Thyroid gland (tissue), 4 donors: ENCODE results near the gene EDEM1. TPM values are rescaled to one million over a fixed set of nuclear protein-coding genes. Genes with fewer than 3 reads are reported as not detected.

ENCODE experiments used
- DNase-seq, 2 donors: peaks; one replicate each; pipeline ENCODE4 v3.0.0-alpha.2; 2019
- H3K27ac ChIP-seq, 3 donors: fragments of 200-600 bp; sonication (generic); 1 replicate in 2 of 3; 2 replicates in 1 of 3; pipeline ENCODE4 v1.5.1; 2016 to 2019; ENCODE audit warnings: mild to moderate bottlenecking in 1 of 3, moderate library complexity in 1 of 3
- H3K27me3 ChIP-seq: fragments of 200-600 bp; sonication (generic); one replicate; pipeline ENCODE4 v1.5.1; 2019
- H3K36me3 ChIP-seq, 2 donors: fragments of 200-600 bp; sonication (generic); one replicate each; pipeline ENCODE4 v1.5.1; 2016 to 2019
- H3K4me1 ChIP-seq, 2 donors: fragments of 200-600 bp; sonication (generic); one replicate each; pipeline ENCODE4 v1.5.1; 2017 to 2019
- H3K4me3 ChIP-seq, 3 donors: fragments of 200-600 bp; sonication (generic); replicated peaks in 1 of 3; 1 replicate in 2 of 3; 2 replicates in 1 of 3; pipeline ENCODE4 v1.5.1; 2016; ENCODE audit warnings: mild to moderate bottlenecking in 1 of 3
- H3K9me3 ChIP-seq: fragments of 200-600 bp; sonication (generic); one replicate; pipeline ENCODE4 v1.5.1; 2017
- POLR2A ChIP-seq, 2 donors: fragments of 450-650 bp; IDR thresholded peaks; one replicate each; pipeline ENCODE4 v1.6.1; 2017; ENCODE audit warnings: antibody characterized with exemption in 2 of 2, mild to moderate bottlenecking in 2 of 2, moderate library complexity in 1 of 2
- WGBS, 2 donors: methylation state at CpG; one replicate each; pipeline ENCODE4 v1.1.5; 2017; 5-methylcytosine and 5-hydroxymethylcytosine counted together
- intact Hi-C: fragments of 100-400 bp; cut with DNase I; formaldehyde crosslinking; loops from one replicate; pipeline ENCODE4 v1.15.1; 2023
- total RNA-seq, 4 donors: library from RNA; depleted of rRNA; stranded (reverse); fragments of >200 nt; gene quantifications; one replicate each; pipeline ENCODE4 v1.2.3, GENCODE V29; 2016
- TF ChIP-seq, protein P1 (sequence below), 6 experiments: fragments of 200-600 bp in 3 of 6; fragments of 450-650 bp in 3 of 6; sonication (generic) in 3 of 6; IDR thresholded peaks; one replicate each; pipeline ENCODE4 v1.5.1; 2016 to 2019; ENCODE audit warnings: antibody characterized with exemption in 6 of 6, mild to moderate bottlenecking in 2 of 6, inconsistent platforms in 1 of 6, moderate library complexity in 1 of 6

Gene EDEM1
- total RNA-seq, 4 donors from 2014 or later, result 26.1 to 58.4 (median 43.0) TPM

DNA sequence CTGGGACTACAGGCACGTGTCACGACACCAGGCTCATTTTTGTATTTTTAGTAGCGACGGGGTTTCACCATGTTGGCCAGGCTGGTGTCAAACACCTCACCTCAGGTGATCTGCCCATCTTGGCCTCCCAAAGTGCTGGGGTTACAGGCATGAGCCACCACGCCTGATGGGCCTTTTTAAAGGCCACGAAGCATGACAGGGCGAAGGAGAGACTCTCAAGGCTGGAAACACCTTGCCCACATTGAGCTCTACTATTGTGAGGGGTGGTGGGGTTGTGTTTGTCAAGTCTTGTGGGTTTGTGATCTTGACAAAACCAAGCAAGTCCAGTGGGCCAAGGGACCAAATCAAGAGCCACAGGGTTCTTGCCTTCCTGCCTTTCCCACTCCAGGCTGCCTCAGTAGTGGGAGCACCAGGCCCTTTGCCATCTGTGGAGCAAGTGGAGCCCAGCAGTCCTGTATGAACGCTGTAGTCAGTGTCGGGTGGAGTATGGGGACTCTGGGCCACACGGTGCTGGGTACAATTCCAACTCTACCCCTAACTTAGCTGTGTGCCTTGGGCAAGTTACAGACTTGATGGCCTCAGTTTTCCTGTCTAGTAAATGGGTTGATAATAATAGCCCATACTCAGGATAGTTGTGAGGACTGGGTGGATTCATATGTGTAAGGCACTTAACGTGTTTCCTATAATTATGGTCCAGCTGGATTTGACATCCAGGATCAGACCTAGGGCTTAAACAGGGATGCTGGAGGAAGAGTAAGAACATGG lies 33.3 kb downstream of the EDEM1 start:
- Histone ChIP-seq H3K27ac (no peak overlapping the region), H3K4me3 (no peak overlapping the region), H3K27me3 (no peaks in the 10 kb centered on the region), H3K9me3 (no peaks in the 10 kb centered on the region), H3K4me1 (peaks cover 0 to 7% of the 10 kb centered on the region in 2 donors), H3K36me3 (peaks cover 12 to 18% of the 10 kb centered on the region in 2 donors)
- TF ChIP-seq, protein P1, sequence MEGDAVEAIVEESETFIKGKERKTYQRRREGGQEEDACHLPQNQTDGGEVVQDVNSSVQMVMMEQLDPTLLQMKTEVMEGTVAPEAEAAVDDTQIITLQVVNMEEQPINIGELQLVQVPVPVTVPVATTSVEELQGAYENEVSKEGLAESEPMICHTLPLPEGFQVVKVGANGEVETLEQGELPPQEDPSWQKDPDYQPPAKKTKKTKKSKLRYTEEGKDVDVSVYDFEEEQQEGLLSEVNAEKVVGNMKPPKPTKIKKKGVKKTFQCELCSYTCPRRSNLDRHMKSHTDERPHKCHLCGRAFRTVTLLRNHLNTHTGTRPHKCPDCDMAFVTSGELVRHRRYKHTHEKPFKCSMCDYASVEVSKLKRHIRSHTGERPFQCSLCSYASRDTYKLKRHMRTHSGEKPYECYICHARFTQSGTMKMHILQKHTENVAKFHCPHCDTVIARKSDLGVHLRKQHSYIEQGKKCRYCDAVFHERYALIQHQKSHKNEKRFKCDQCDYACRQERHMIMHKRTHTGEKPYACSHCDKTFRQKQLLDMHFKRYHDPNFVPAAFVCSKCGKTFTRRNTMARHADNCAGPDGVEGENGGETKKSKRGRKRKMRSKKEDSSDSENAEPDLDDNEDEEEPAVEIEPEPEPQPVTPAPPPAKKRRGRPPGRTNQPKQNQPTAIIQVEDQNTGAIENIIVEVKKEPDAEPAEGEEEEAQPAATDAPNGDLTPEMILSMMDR (IDR thresholded peaks at IDR 0.05), result no peak
- DNase-seq, result no peak
- WGBS, 2 donors, result 76 to 97% methylated on average over 6 to 7 of the region's 11 CpGs
- intact Hi-C loops, result no loop called here

DNA sequence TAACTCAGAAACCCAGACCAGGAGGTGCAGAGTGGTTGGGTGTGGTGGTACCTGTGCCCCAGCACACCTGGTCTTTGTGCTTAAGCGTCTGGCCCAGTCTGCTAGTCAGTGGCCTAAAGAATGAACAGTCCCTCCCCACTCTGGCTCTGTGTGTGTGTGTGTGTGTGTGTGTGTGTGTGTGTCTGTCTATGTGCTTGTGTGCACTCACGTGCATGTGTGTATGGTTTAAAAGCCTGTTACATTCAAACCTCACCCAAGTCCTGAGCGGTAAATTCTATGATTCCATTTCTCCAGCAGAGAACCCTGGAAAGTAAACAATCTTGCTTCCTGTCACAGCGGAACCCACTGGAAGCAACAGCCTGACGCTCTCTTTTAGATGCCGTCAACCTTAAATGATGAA lies 34.2 kb downstream of the EDEM1 start:
- TF ChIP-seq, protein P1 (IDR thresholded peaks at IDR 0.05), result no peak
- no peak for TF ChIP-seq POLR2A (IDR thresholded peaks at IDR 0.05)
- DNase-seq, result no peak
- H3K4me1 ChIP-seq, result peaks cover 0 to 7% of the 10 kb centered on the region in 2 donors
- no peaks in the 10 kb centered on the region for H3K9me3 ChIP-seq
- H3K27me3 ChIP-seq, result no peaks in the 10 kb centered on the region
- H3K36me3 ChIP-seq, result peaks cover 6 to 10% of the 10 kb centered on the region in 2 donors
- WGBS, 2 donors, result 57 to 62% methylated on average over 6 of the region's 6 CpGs
- no peak overlapping the region for H3K4me3 ChIP-seq
- intact Hi-C loops, result no loop called here
- H3K27ac ChIP-seq, result no peak overlapping the region

DNA sequence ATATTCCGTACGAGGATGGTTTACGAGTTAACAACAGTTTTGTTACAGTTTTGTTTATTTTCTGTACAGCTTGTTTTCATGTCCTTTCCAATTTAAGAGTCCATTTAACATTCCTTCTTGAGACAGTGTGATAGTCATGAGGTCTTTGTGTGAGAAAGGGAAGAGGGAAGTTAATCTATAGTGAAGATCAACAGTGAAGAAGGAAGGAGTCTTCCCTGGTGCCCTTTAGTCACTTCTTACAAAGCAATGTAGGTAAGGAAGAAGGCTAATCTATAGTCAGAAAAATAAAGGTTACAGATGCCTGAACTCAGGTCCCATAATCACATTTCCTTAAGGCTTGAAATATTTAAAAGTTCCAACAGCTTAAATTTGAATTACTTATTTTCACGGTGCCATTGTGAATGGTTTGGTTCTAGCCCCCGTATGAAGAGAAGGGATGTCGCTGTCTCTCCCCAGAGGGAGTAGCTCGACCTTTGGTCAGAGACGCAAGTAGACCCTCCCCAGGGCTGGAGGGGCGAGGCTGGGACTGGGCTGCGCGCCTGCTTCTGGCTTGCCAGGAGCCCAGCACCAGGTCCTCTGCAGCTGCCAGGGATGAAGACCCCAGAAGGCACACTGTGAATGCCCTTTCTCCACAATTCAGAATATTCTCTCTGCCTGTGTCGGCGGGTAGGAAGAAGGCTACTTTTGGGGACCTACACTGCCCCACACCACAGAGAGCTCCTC lies 34.9 kb downstream of the EDEM1 start:
- intact Hi-C loops, result no loop called here
- Histone ChIP-seq H3K27ac (no peak overlapping the region), H3K27me3 (no peaks in the 10 kb centered on the region), H3K4me3 (no peak overlapping the region), H3K36me3 (peaks cover 0 to 5% of the 10 kb centered on the region in 2 donors), H3K9me3 (no peaks in the 10 kb centered on the region), H3K4me1 (peaks cover 0 to 7% of the 10 kb centered on the region in 2 donors)
- no peak for TF ChIP-seq POLR2A (IDR thresholded peaks at IDR 0.05)
- TF ChIP-seq, protein P1 (IDR thresholded peaks at IDR 0.05), result no peak
- WGBS, 2 donors, result 85 to 90% methylated on average over 13 of the region's 13 CpGs
- no peak for DNase-seq

DNA sequence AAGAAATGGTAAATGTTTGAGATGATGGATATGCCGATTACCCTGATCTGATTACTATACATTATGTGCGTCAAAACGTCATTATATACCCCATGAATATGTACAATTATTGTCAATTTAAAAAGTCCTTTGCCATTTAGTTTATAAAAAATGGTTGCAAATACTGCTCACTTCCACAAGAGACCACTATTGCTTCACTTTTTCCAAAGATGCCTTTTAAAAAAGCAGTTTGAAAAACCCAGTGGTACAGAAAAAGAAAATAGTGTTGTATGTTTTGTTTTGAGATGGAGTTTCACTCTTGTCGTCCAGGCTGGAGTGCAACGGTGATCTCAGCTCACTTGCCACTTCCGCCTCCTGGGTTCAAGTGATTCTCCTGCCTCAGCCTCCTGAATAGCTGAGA lies 39.3 kb downstream of the EDEM1 start:
- 30% methylated on average over 6 of the region's 6 CpGs for WGBS, 2 donors
- no peak for DNase-seq
- intact Hi-C loops, result no loop called here
- no peak overlapping the region for H3K27ac ChIP-seq
- no peaks in the 10 kb centered on the region for H3K9me3 ChIP-seq
- H3K36me3 ChIP-seq, result no peaks in the 10 kb centered on the region
- H3K4me1 ChIP-seq, result no peaks in the 10 kb centered on the region
- no peaks in the 10 kb centered on the region for H3K27me3 ChIP-seq
- TF ChIP-seq POLR2A (IDR thresholded peaks at IDR 0.05), result no peak
- TF ChIP-seq, protein P1 (IDR thresholded peaks at IDR 0.05), result peak in 5 of 6 experiments; percentile 11 to 68 (median 49)
- no peak overlapping the region for H3K4me3 ChIP-seq

DNA sequence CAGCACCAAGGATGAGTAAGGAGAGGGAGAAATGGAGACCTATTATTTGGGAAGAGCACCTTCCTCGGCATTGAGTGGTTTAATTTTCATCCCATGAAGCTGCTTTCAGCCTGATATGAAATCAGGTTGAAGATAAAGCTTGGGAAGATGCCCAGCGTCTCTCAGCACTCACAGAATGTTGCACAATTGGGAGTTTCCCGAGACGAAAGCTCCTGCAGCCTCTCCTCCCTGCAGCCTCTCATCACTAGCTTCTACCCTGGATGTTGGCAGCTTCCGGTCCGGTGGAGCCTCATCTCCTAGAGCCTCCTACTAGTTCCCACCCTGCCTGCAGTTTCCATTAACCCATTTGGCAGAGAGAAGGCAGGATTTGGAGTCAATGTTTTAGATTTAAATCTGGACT lies 40.3 kb downstream of the EDEM1 start:
- no peaks in the 10 kb centered on the region for H3K36me3 ChIP-seq
- no peak for DNase-seq
- H3K4me3 ChIP-seq, result no peak overlapping the region
- no peaks in the 10 kb centered on the region for H3K9me3 ChIP-seq
- no peak overlapping the region for H3K27ac ChIP-seq
- no peaks in the 10 kb centered on the region for H3K27me3 ChIP-seq
- no peaks in the 10 kb centered on the region for H3K4me1 ChIP-seq
- no peak for TF ChIP-seq POLR2A (IDR thresholded peaks at IDR 0.05)
- TF ChIP-seq, protein P1 (IDR thresholded peaks at IDR 0.05), result no peak
- intact Hi-C loops, result no loop called here
- 69 to 81% methylated on average over 6 of the region's 6 CpGs for WGBS, 2 donors
